Trophoblast cell (in vitro differentiated cells and primary cell): Measurements from ENCODE around the gene ABCB6.

Source experiments
- DNase-seq, 2 donors: peaks; one replicate each; pipeline ENCODE4 v3.0.0-alpha.2; 2016
- H2AFZ ChIP-seq: 2 replicates; pipeline ENCODE4 v1.6.1; 2013; ENCODE audit warnings: low read length, moderate library complexity, mild to moderate bottlenecking; ENCODE audit not compliant: insufficient read depth, poor library complexity
- H2AK5ac ChIP-seq: 2 replicates; pipeline ENCODE4 v1.6.1; 2013; ENCODE audit warnings: mild to moderate bottlenecking, low read length
- H2BK120ac ChIP-seq: 2 replicates; pipeline ENCODE4 v1.6.1; 2013; ENCODE audit warnings: low read length, mild to moderate bottlenecking, moderate library complexity; ENCODE audit not compliant: insufficient read depth, poor library complexity
- H2BK12ac ChIP-seq: 2 replicates; pipeline ENCODE4 v1.6.1; 2013; ENCODE audit warnings: mild to moderate bottlenecking, low read length, moderate library complexity
- H2BK5ac ChIP-seq: 2 replicates; pipeline ENCODE4 v1.6.1; 2013; ENCODE audit warnings: low read length, low read depth, moderate library complexity, mild to moderate bottlenecking; ENCODE audit not compliant: poor library complexity
- H3K14ac ChIP-seq: 2 replicates; pipeline ENCODE4 v1.6.1; 2013; ENCODE audit warnings: mild to moderate bottlenecking, low read length
- H3K18ac ChIP-seq: 2 replicates; pipeline ENCODE4 v1.6.1; 2013; ENCODE audit warnings: mild to moderate bottlenecking, low read length
- H3K23ac ChIP-seq: 2 replicates; pipeline ENCODE4 v1.6.1; 2013; ENCODE audit warnings: low read length
- H3K27ac ChIP-seq: 2 replicates; pipeline ENCODE4 v1.5.1; 2013; ENCODE audit warnings: low read depth, mild to moderate bottlenecking, inconsistent platforms, low read length, moderate library complexity
- H3K27me3 ChIP-seq: 2 replicates; pipeline ENCODE4 v1.6.1; 2013; ENCODE audit warnings: inconsistent platforms, mild to moderate bottlenecking, low read length, moderate library complexity; ENCODE audit not compliant: insufficient read depth
- H3K36me3 ChIP-seq, 2 experiments: 1 replicate in 1 of 2; 2 replicates in 1 of 2; pipeline ENCODE4 v1.6.1; 2013; ENCODE audit warnings: low read length in 2 of 2, mild to moderate bottlenecking in 2 of 2, moderate library complexity in 1 of 2; ENCODE audit not compliant: insufficient read depth in 2 of 2, control insufficient read depth in 1 of 2
- H3K4ac ChIP-seq: 2 replicates; pipeline ENCODE4 v1.6.1; 2013; ENCODE audit warnings: low read depth, mild to moderate bottlenecking, low read length, moderate library complexity
- H3K4me1 ChIP-seq, 2 experiments: 1 replicate in 1 of 2; 2 replicates in 1 of 2; pipeline ENCODE4 v1.6.1; 2013; ENCODE audit warnings: low read length in 2 of 2, mild to moderate bottlenecking in 2 of 2, moderate library complexity in 1 of 2; ENCODE audit not compliant: insufficient read depth in 2 of 2, control insufficient read depth in 1 of 2
- H3K4me2 ChIP-seq: 2 replicates; pipeline ENCODE4 v1.6.1; 2013; ENCODE audit warnings: inconsistent platforms, mild to moderate bottlenecking, low read length, moderate library complexity
- H3K4me3 ChIP-seq: 2 replicates; pipeline ENCODE4 v1.5.1; 2013; ENCODE audit warnings: mild to moderate bottlenecking, low read depth, low read length, inconsistent platforms
- H3K79me1 ChIP-seq: one replicate; pipeline ENCODE4 v1.6.1; 2013; ENCODE audit warnings: low read length
- H3K79me2 ChIP-seq: 2 replicates; pipeline ENCODE4 v1.6.1; 2013; ENCODE audit warnings: low read length, mild to moderate bottlenecking; ENCODE audit not compliant: control insufficient read depth, insufficient read depth, poor library complexity
- H3K9ac ChIP-seq: 2 replicates; pipeline ENCODE4 v1.6.1; 2013; ENCODE audit warnings: mild to moderate bottlenecking, low read length
- H3K9me3 ChIP-seq: 2 replicates; pipeline ENCODE4 v1.6.1; 2013; ENCODE audit warnings: low read depth, mild to moderate bottlenecking, control low read depth, inconsistent platforms, low read length; ENCODE audit not compliant: insufficient read depth
- H4K12ac ChIP-seq: 2 replicates; pipeline ENCODE4 v1.6.1; 2013; ENCODE audit warnings: low read depth, mild to moderate bottlenecking, low read length, moderate library complexity
- H4K8ac ChIP-seq: 2 replicates; pipeline ENCODE4 v1.6.1; 2013; ENCODE audit warnings: low read depth, mild to moderate bottlenecking, low read length, moderate library complexity
- H4K91ac ChIP-seq: one replicate; pipeline ENCODE4 v1.6.1; 2013; ENCODE audit warnings: low read depth, mild to moderate bottlenecking, low read length, moderate library complexity
- WGBS: extraction: QIAGEN DNeasy Blood & Tissue Kit; methylation state at CpG from one replicate; pipeline ENCODE4 v1.1.7; 2013; ENCODE audit warnings: missing lambda C conversion rate; ENCODE audit not compliant: insufficient read length, insufficient coverage; ENCODE audit errors: extremely low coverage; 5-methylcytosine and 5-hydroxymethylcytosine counted together

Gene ABCB6

DNA sequence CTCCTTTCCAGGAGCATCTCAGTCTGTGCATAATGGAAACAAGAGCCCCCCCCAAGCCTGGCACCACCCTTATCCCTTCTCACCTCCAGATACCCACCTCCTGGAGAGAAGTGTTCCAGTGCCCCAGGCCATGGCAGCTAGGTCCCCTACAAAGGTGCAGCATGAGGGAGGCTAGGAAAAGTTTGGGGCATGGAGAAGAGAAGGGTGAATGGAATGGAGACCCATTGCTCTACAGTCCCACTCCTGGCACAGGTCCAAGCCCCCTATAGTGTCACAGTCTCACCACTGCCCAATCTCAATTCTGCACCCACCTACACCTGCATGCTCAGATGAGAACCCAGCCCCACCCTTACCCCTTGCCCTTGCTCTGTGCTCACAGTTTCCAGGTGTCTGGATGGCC lies 49.8 kb downstream of the ABCB6 start:
- Histone ChIP-seq H3K18ac (no peak overlapping the region), H3K27ac (no peak overlapping the region), H2AK5ac (no peak overlapping the region), H3K9me3 (no peaks in the 10 kb centered on the region), H3K23ac (no peak overlapping the region), H2AFZ (no peak overlapping the region), H3K79me2 (no peaks in the 10 kb centered on the region), H3K4me2 (no peak overlapping the region), H3K9ac (no peak overlapping the region), H4K91ac (no peak overlapping the region), H3K4me3 (no peak overlapping the region), H3K36me3 (peaks cover 11 to 13% of the 10 kb centered on the region in 2 experiments), H2BK5ac (no peak overlapping the region), H2BK12ac (no peak overlapping the region), H3K4me1 (peaks cover 0 to 3% of the 10 kb centered on the region in 2 experiments), H3K79me1 (peaks cover 3% of the 10 kb centered on the region), H3K4ac (no peak overlapping the region), H3K14ac (no peak overlapping the region), H2BK120ac (no peak overlapping the region), H4K8ac (no peak overlapping the region), H3K27me3 (no peaks in the 10 kb centered on the region), H4K12ac (no peak overlapping the region)
- no peak for DNase-seq

GRCh38 chr2:219168526-219168925 lies 50.2 kb downstream of the ABCB6 start:
- H2BK12ac ChIP-seq = no peak overlapping the region
- no peak overlapping the region for H2BK5ac ChIP-seq
- no peak overlapping the region for H3K23ac ChIP-seq
- no peak overlapping the region for H2BK120ac ChIP-seq
- no peak overlapping the region for H4K12ac ChIP-seq
- no peak for DNase-seq
- peaks cover 11 to 13% of the 10 kb centered on the region in 2 experiments for H3K36me3 ChIP-seq
- no CpG with 5 or more reads among the region's 6 CpGs for WGBS
- no peak overlapping the region for H3K14ac ChIP-seq
- H3K9me3 ChIP-seq = no peaks in the 10 kb centered on the region
- no peak overlapping the region for H3K27ac ChIP-seq
- H2AFZ ChIP-seq = no peak overlapping the region
- H4K8ac ChIP-seq = no peak overlapping the region
- H3K79me2 ChIP-seq = no peaks in the 10 kb centered on the region
- H3K79me1 ChIP-seq = peaks cover 3% of the 10 kb centered on the region
- H3K4me2 ChIP-seq = no peak overlapping the region
- H4K91ac ChIP-seq = no peak overlapping the region
- H3K4me1 ChIP-seq = peaks cover 0 to 3% of the 10 kb centered on the region in 2 experiments
- H3K4ac ChIP-seq = no peak overlapping the region
- H3K18ac ChIP-seq = no peak overlapping the region
- no peaks in the 10 kb centered on the region for H3K27me3 ChIP-seq
- no peak overlapping the region for H3K9ac ChIP-seq
- H2AK5ac ChIP-seq = no peak overlapping the region
- H3K4me3 ChIP-seq = no peak overlapping the region

DNA sequence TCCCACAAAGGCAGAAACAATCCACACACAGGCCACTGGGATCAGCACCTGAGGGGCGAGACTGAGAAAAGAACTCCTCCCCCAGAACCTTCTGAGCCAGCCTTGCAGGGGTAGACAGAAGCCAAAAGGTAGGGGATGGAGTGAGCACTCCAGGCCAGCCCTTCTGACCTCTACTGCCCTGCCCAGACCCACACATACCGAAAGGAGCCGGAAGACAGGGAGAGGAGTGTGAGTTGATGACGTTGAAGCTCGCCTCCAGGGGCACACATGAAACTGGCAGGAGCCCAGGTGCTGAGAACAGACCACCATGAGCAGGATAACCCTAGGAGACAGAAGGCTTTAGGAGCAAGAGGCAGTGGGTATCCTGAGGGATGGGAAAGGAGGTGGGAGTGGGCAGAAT lies 50.8 kb downstream of the ABCB6 start:
- no peaks in the 10 kb centered on the region for H3K79me2 ChIP-seq
- H3K4me2 ChIP-seq = no peak overlapping the region

DNA sequence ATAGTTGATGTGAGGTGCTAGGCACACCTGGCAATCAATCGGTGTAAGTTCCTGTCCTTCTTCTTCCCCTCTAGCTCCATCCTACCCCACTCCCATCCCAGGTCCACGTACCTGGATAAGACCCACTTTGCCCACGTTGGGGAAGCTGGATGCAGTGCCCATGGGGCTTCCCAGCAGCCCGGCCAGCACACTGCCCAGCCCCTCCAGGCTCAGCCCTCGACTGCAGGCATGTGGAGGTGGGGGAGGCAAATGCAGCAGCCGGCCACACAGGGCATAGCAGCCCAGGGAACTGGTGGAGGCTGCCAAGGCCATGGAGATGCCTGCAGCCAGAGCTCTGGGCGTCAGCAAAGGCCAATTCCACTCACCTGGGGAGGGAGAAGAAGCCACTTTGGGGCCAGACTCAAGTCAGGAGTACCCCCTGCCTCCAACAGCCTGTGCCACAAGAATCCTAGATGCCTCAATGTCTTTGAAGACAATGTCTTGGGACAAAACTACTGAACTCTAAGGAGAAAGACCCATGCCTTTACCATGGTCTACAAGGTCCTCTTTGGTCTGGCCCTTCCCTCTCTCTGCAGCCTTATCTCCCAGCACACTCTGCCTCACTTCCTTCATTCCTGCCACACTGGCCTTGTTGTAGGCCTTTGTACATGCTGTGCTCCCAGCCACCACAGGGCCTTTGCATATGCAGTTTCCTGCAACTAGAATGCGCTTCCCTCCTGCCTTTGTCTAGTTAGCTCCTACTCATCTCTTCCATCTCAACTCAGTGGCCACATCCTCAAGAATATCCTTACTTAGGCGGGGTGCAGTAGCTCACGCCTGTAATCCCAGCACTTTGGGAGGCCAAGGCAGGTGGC lies 53.5 kb downstream of the ABCB6 start:
- no peak overlapping the region for H2BK120ac ChIP-seq
- H3K14ac ChIP-seq = no peak overlapping the region
- no CpG with 5 or more reads among the region's 10 CpGs for WGBS
- H2AFZ ChIP-seq = no peak overlapping the region
- no peaks in the 10 kb centered on the region for H3K9me3 ChIP-seq
- peaks cover 0 to 5% of the 10 kb centered on the region in 2 experiments for H3K4me1 ChIP-seq
- no peak overlapping the region for H2BK5ac ChIP-seq
- no peak overlapping the region for H3K27ac ChIP-seq
- no peak for DNase-seq
- no peak overlapping the region for H2BK12ac ChIP-seq
- H3K23ac ChIP-seq = no peak overlapping the region
- H3K79me1 ChIP-seq = peaks cover 2% of the 10 kb centered on the region
- no peak overlapping the region for H3K4me2 ChIP-seq
- H3K9ac ChIP-seq = no peak overlapping the region
- H3K27me3 ChIP-seq = no peaks in the 10 kb centered on the region
- no peak overlapping the region for H4K91ac ChIP-seq
- no peak overlapping the region for H4K8ac ChIP-seq
- H3K4me3 ChIP-seq = no peak overlapping the region
- peaks cover 2% of the 10 kb centered on the region for H3K79me2 ChIP-seq
- H3K18ac ChIP-seq = no peak overlapping the region
- no peak overlapping the region for H3K4ac ChIP-seq
- no peaks in the 10 kb centered on the region for H3K36me3 ChIP-seq
- H4K12ac ChIP-seq = no peak overlapping the region
- no peak overlapping the region for H2AK5ac ChIP-seq

More for the DNA sequence above, 50.8 kb downstream of the ABCB6 start:
- H2AFZ ChIP-seq = no peak overlapping the region
- no peak overlapping the region for H3K14ac ChIP-seq
- peaks cover 3% of the 10 kb centered on the region for H3K79me1 ChIP-seq
- no peak overlapping the region for H4K91ac ChIP-seq
- no peak overlapping the region for H3K4ac ChIP-seq
- no peak for DNase-seq
- no CpG with 5 or more reads among the region's 5 CpGs for WGBS
- no peak overlapping the region for H3K18ac ChIP-seq
- no peak overlapping the region for H2AK5ac ChIP-seq
- no peak overlapping the region for H3K9ac ChIP-seq
- H3K4me3 ChIP-seq = no peak overlapping the region
- no peaks in the 10 kb centered on the region for H3K9me3 ChIP-seq
- H4K8ac ChIP-seq = no peak overlapping the region
- H3K27me3 ChIP-seq = no peaks in the 10 kb centered on the region
- H3K4me1 ChIP-seq = peaks cover 0 to 3% of the 10 kb centered on the region in 2 experiments
- H2BK12ac ChIP-seq = no peak overlapping the region
- no peak overlapping the region for H2BK120ac ChIP-seq
- H4K12ac ChIP-seq = no peak overlapping the region
- peaks cover 7 to 9% of the 10 kb centered on the region in 2 experiments for H3K36me3 ChIP-seq
- H3K27ac ChIP-seq = no peak overlapping the region
- no peak overlapping the region for H2BK5ac ChIP-seq
- no peak overlapping the region for H3K23ac ChIP-seq
